ENCODE measurements around the gene MEF2D. TPM values are rescaled to one million over a fixed set of nuclear protein-coding genes. Genes with fewer than 3 reads are reported as not detected.

MEF2D gene
- total RNA-seq, 4 donors from 2014 or later, result 8.4 to 101 (median 35.1) TPM

DNA sequence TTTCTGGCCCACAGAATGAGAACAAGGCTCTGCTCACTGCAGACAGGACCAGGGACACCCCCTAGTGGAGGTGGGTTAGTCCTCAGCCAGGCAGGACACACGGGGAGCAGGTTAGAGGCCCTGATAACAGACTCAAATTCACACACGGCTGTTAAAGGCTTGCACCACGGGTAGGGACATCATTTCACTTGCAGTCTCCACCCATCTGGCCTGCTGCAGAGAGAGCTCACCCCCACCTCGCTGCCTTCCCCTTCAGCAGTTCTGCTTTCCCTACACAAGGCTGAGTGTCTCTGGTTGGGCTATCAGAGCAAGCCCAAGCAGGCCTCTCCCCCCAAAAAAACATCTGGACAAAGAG is 20.6 kb downstream of the MEF2D start:
- no peaks in the 10 kb centered on the region for H3K36me3 ChIP-seq
- H3K4me1 ChIP-seq, result peaks cover 24 to 31% of the 10 kb centered on the region in 2 donors
- H3K9me3 ChIP-seq, result no peaks in the 10 kb centered on the region
- TF ChIP-seq, protein P1, sequence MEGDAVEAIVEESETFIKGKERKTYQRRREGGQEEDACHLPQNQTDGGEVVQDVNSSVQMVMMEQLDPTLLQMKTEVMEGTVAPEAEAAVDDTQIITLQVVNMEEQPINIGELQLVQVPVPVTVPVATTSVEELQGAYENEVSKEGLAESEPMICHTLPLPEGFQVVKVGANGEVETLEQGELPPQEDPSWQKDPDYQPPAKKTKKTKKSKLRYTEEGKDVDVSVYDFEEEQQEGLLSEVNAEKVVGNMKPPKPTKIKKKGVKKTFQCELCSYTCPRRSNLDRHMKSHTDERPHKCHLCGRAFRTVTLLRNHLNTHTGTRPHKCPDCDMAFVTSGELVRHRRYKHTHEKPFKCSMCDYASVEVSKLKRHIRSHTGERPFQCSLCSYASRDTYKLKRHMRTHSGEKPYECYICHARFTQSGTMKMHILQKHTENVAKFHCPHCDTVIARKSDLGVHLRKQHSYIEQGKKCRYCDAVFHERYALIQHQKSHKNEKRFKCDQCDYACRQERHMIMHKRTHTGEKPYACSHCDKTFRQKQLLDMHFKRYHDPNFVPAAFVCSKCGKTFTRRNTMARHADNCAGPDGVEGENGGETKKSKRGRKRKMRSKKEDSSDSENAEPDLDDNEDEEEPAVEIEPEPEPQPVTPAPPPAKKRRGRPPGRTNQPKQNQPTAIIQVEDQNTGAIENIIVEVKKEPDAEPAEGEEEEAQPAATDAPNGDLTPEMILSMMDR (IDR thresholded peaks at IDR 0.05), result peak in 1 of 4 experiments; percentile 24
- TF ChIP-seq POLR2A (IDR thresholded peaks at IDR 0.05), result no peak
- intact Hi-C loops (cut with DNase I; ENCODE audit: low total_unique reads), result no loop called here
- DNase-seq, result no peak
- peak overlapping the region; percentile 92 to 98 for H3K27ac ChIP-seq
- H3K4me3 ChIP-seq, result no peak overlapping the region
- no peaks in the 10 kb centered on the region for H3K27me3 ChIP-seq

DNA sequence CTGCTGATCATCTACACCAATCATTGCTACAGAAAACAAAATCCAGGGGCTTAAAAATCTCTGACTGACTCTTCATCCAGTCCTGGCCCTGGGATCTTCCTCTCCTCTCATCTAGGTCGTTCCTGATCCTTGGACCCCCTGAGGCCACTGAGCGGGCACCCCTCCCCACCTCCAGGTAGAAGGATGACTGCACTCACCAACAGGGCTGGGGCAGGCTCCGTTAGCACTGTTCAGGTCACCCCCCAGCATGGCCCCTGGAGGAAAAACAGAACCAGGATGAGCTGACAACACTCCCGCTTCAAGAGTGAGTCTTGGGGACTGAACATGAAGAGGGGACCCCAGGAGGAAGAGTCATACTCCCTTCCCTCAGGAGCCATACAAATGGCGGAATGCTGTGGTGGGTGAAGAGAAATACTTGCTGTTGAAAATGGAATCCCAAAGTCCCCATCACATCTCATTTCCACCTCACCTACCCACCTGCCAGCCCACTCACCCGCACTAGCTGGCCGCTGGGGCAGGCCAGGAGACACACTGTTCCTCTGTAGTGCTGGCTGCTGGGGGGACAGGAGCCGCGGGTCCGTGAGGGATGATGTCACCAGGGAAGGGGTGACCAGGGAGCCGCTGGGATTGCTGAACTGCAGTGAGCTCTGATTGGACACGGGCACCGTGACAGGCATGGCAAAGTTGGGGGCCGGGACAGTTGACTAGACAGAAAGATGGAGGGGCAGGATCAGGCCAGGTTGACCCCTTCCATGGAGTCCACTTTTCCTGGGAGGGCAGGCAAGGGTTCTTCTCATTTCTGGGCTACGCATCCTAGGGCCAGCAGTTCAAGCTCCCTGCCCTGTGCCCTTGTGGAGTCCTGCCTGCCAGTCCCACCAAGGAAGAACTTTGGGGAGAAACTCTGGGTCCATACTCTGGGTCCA is 21.2 kb downstream of the MEF2D start:
- intact Hi-C loops (cut with DNase I; ENCODE audit: low total_unique reads), result no loop called here
- peaks cover 17 to 31% of the 10 kb centered on the region in 2 donors for H3K4me1 ChIP-seq
- no peak for DNase-seq

DNA sequence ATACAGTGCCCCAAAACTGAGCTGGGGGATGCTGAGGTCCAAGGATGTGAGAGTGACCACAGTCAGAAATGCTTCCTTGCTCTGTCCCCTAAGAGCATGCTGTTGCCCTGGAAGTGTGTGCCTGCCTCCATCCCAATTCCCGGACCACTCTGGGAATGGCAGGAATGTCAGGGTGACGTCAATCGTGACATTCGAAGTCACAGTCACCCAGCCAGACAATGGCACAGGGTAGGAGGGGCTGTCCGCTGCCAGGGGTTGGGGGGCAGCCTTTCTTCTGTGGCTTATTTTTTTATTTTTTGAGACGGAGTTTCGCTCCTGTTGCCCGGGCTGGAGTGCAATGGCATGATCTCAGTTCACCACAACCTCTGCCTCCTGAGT is 22.3 kb downstream of the MEF2D start:
- H3K27ac ChIP-seq, result peak overlapping the region; percentile 92 to 98

More for the DNA sequence above, 21.2 kb downstream of the MEF2D start:
- Histone ChIP-seq H3K9me3 (no peaks in the 10 kb centered on the region), H3K36me3 (no peaks in the 10 kb centered on the region), H3K27me3 (no peaks in the 10 kb centered on the region), H3K27ac (peak overlapping the region; percentile 92 to 98), H3K4me3 (no peak overlapping the region)
- TF ChIP-seq POLR2A (IDR thresholded peaks at IDR 0.05), result no peak
- TF ChIP-seq, protein P1 (IDR thresholded peaks at IDR 0.05), result no peak

DNA sequence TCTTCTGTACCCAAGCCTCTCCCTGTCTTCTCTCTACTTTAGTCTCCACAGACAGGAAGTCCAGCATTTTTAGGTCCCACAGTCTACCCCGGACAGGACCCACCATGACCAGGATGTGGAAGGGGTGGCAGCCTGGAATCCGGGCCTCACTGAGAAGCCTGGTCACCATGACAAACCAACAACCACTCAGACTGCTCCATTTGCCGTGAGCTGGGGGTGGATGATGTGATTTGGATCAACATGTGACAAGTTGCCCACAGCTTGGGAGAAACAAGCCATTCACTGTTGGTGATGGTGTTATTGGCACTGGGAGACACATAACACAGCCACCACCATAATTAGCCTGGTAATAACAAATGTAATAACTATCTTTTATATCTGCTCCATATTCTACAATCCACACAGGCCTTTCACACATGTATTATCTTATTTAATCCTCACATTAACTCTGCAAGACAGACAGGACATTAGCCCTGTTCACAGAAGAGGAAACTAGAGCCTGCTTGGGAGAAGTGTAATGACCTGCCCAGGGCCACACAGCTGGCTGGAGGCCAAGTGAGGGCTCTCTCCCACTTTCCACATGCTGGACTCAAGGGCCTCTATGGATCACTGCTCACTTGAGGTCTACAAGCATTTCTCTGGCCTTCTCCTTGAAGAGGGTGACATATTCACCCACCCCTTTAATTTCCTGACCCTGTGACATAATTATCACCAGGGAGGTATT is 22.9 kb downstream of the MEF2D start:
- intact Hi-C loops (cut with DNase I; ENCODE audit: low total_unique reads), result no loop called here
- no peak for DNase-seq
- Histone ChIP-seq H3K27me3 (no peaks in the 10 kb centered on the region), H3K36me3 (no peaks in the 10 kb centered on the region), H3K9me3 (no peaks in the 10 kb centered on the region), H3K4me3 (no peak overlapping the region), H3K4me1 (peaks cover 17 to 31% of the 10 kb centered on the region in 2 donors), H3K27ac (peak overlapping the region; percentile 92 to 98)
- no peak for TF ChIP-seq POLR2A (IDR thresholded peaks at IDR 0.05)
- TF ChIP-seq, protein P1 (IDR thresholded peaks at IDR 0.05), result no peak

More for the DNA sequence above, 22.3 kb downstream of the MEF2D start:
- no peak overlapping the region for H3K4me3 ChIP-seq
- no peaks in the 10 kb centered on the region for H3K27me3 ChIP-seq
- TF ChIP-seq, protein P1 (IDR thresholded peaks at IDR 0.05), result no peak
- H3K36me3 ChIP-seq, result no peaks in the 10 kb centered on the region
- intact Hi-C loops (cut with DNase I; ENCODE audit: low total_unique reads), result no loop called here
- peaks cover 17 to 31% of the 10 kb centered on the region in 2 donors for H3K4me1 ChIP-seq
- H3K9me3 ChIP-seq, result no peaks in the 10 kb centered on the region
- no peak for DNase-seq

Data from uterus (tissue), 4 donors.